Hepatocyte (in vitro differentiated cells): ENCODE results near the gene NTRK3.

Experiments used
- CTCF ChIP-seq: fragments of 200-600 bp; sonication (generic); IDR thresholded peaks from 2 replicates; pipeline ENCODE4 v1.5.1; 2016; ENCODE audit warnings: antibody characterized with exemption, mild to moderate bottlenecking; ENCODE audit not compliant: poor library complexity
- EZH2 ChIP-seq: fragments of 200-600 bp; sonication (generic); IDR thresholded peaks from 2 replicates; pipeline ENCODE4 v1.6.1; 2016; ENCODE audit warnings: antibody characterized with exemption, mild to moderate bottlenecking, borderline replicate concordance
- EZH2phosphoT487 ChIP-seq: fragments of 200-600 bp; sonication (generic); IDR thresholded peaks from one replicate; pipeline ENCODE4 v1.6.1; 2018; ENCODE audit warnings: antibody characterized with exemption, mild to moderate bottlenecking, low read depth, moderate library complexity; ENCODE audit not compliant: unreplicated experiment, severe bottlenecking

DNA sequence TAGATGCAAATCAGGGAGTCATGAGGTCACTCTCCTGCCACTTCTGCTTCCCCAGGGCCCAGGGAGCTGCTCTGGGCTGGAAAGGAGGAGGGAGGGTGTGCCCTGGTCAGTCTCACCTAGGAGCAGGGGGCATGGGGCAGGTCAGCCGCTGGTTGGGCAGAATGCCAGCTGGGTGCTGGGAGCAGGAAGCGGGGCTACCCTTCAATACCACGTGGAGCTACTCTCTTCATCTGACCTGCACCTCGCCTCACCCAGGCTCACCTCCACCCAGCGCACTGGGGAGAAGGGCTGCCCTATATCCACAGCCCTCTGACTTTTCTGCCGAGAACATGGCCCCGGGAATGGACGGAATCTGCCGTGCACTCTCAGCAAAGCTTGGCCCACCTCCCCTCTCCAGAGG is 15.1 kb downstream of the NTRK3 start:
- TF ChIP-seq CTCF (no peak), EZH2 (no peak), EZH2phosphoT487 (no peak)
